Liver (tissue), 9 donors: ENCODE results near the gene MYO9A. TPM values are rescaled to one million over a fixed set of nuclear protein-coding genes. Genes with fewer than 3 reads are reported as not detected.

Experiments used
- DNase-seq: peaks from one replicate; pipeline ENCODE4 v3.0.0-alpha.2; 2017; ENCODE audit warnings: low spot score
- H3K27ac ChIP-seq, 2 donors: one replicate each; pipeline ENCODE4 v1.7.0; 2013; ENCODE audit warnings: inconsistent platforms in 2 of 2, low read length in 2 of 2, control low read depth in 1 of 2, low read depth in 1 of 2, mild to moderate bottlenecking in 1 of 2
- H3K27me3 ChIP-seq, 4 donors: one replicate each; pipeline versions ENCODE4 v1.6.1 to v1.7.0; 2013; ENCODE audit warnings: low read length in 3 of 4, inconsistent platforms in 1 of 4, mild to moderate bottlenecking in 1 of 4, moderate library complexity in 1 of 4; ENCODE audit not compliant: control insufficient read depth in 4 of 4, insufficient read depth in 4 of 4
- H3K36me3 ChIP-seq, 4 donors: one replicate each; pipeline versions ENCODE4 v1.6.1 to v1.7.0; 2013; ENCODE audit warnings: low read length in 3 of 4, mild to moderate bottlenecking in 3 of 4, low read depth in 1 of 4, moderate library complexity in 1 of 4; ENCODE audit not compliant: control insufficient read depth in 4 of 4, insufficient read depth in 3 of 4
- H3K4me1 ChIP-seq, 4 donors: one replicate each; pipeline versions ENCODE4 v1.6.1 to v1.7.0; 2013; ENCODE audit warnings: low read length in 3 of 4, mild to moderate bottlenecking in 3 of 4, moderate library complexity in 1 of 4; ENCODE audit not compliant: control insufficient read depth in 4 of 4, insufficient read depth in 4 of 4
- H3K4me3 ChIP-seq, 3 donors: one replicate each; pipeline versions ENCODE4 v1.6.1 to v1.7.0; 2013; ENCODE audit warnings: low read length in 3 of 3, control low read depth in 1 of 3, low read depth in 1 of 3, mild to moderate bottlenecking in 1 of 3
- H3K9ac ChIP-seq, 2 donors: one replicate each; pipeline ENCODE4 v1.7.0; 2013; ENCODE audit warnings: low read length in 2 of 2, mild to moderate bottlenecking in 2 of 2, moderate library complexity in 2 of 2, control low read depth in 1 of 2, low read depth in 1 of 2
- H3K9me3 ChIP-seq, 4 donors: one replicate each; pipeline versions ENCODE4 v1.6.1 to v1.7.0; 2013; ENCODE audit warnings: low read length in 3 of 4; ENCODE audit not compliant: control insufficient read depth in 4 of 4
- CTCF ChIP-seq: fragments of 150-350 bp; IDR thresholded peaks from 2 replicates; pipeline ENCODE4 v1.5.1; 2017; ENCODE audit warnings: improper control_type of control experiment, low read depth, low read length; ENCODE audit not compliant: missing input control
- EGR1 ChIP-seq, 2 donors: IDR thresholded peaks; 2 replicates each; pipeline ENCODE4 v1.6.1; 2016 to 2018; ENCODE audit warnings: antibody characterized with exemption in 2 of 2, low read depth in 2 of 2
- FOXA1 ChIP-seq: IDR thresholded peaks from 2 replicates; pipeline ENCODE4 v1.6.1; 2016; ENCODE audit warnings: antibody characterized with exemption
- FOXA2 ChIP-seq: IDR thresholded peaks from 2 replicates; pipeline ENCODE4 v1.6.1; 2016; ENCODE audit warnings: antibody characterized with exemption
- GABPA ChIP-seq, 2 donors: IDR thresholded peaks in 1 of 2; conservative IDR thresholded peaks in 1 of 2; 2 replicates each; pipeline ENCODE4 v1.6.1; 2016; ENCODE audit warnings: antibody characterized with exemption in 2 of 2, mild to moderate bottlenecking in 1 of 2, moderate library complexity in 1 of 2
- HNF4A ChIP-seq, 2 donors: conservative IDR thresholded peaks; 2 replicates each; pipeline ENCODE4 v1.6.1; 2016; ENCODE audit warnings: antibody characterized with exemption in 2 of 2, mild to moderate bottlenecking in 2 of 2
- HNF4G ChIP-seq: IDR thresholded peaks from 2 replicates; pipeline ENCODE4 v1.6.1; 2016; ENCODE audit warnings: antibody characterized with exemption
- JUND ChIP-seq, 2 donors: IDR thresholded peaks; 2 replicates each; pipeline ENCODE4 v1.6.1; 2016; ENCODE audit warnings: antibody characterized with exemption in 2 of 2
- NR2F2 ChIP-seq: IDR thresholded peaks from 2 replicates; pipeline ENCODE4 v1.6.1; 2016; ENCODE audit warnings: antibody characterized with exemption
- RAD21 ChIP-seq, 2 donors: IDR thresholded peaks; 2 replicates each; pipeline ENCODE4 v1.6.1; 2016; ENCODE audit warnings: antibody characterized with exemption in 2 of 2, mild to moderate bottlenecking in 2 of 2
- REST ChIP-seq: IDR thresholded peaks from 2 replicates; pipeline ENCODE4 v1.6.1; 2016; ENCODE audit warnings: antibody characterized with exemption, mild to moderate bottlenecking
- RXRA ChIP-seq, 2 donors: IDR thresholded peaks; 2 replicates each; pipeline ENCODE4 v1.6.1; 2017 to 2018; ENCODE audit warnings: antibody characterized with exemption in 2 of 2, mild to moderate bottlenecking in 1 of 2
- SP1 ChIP-seq: IDR thresholded peaks from 2 replicates; pipeline ENCODE4 v1.6.1; 2018; ENCODE audit warnings: antibody characterized with exemption, mild to moderate bottlenecking
- TAF1 ChIP-seq: conservative IDR thresholded peaks from 2 replicates; pipeline ENCODE4 v1.6.1; 2016; ENCODE audit warnings: antibody characterized with exemption, mild to moderate bottlenecking
- YY1 ChIP-seq: IDR thresholded peaks from 2 replicates; pipeline ENCODE4 v1.6.1; 2016; ENCODE audit warnings: antibody characterized with exemption, mild to moderate bottlenecking
- WGBS: extraction: QIAGEN DNeasy Blood & Tissue Kit; methylation state at CpG from one replicate; pipeline ENCODE4 v1.1.7; 2013; 5-methylcytosine and 5-hydroxymethylcytosine counted together
- polyA plus RNA-seq, 2 donors: library from polyadenylated mRNA; stranded (reverse) in 1 of 2; unstranded in 1 of 2; fragments of 200-250 nt in 1 of 2; fragments of >200 nt in 1 of 2; fragmentation: Nextera tagmentation in 1 of 2; extraction: Ambion mirVana in 1 of 2; gene quantifications; one replicate each; pipeline versions ENCODE4 v1.2.1 to v1.2.3, GENCODE V29; 2013 to 2015
- total RNA-seq, 2 donors: library from RNA; depleted of rRNA; stranded (reverse); fragments of >200 nt; gene quantifications; one replicate each; pipeline ENCODE4 v1.2.3, GENCODE V29; 2014
- TF ChIP-seq, protein P1 (sequence below): IDR thresholded peaks from 2 replicates; pipeline ENCODE4 v1.6.1; 2016; ENCODE audit warnings: antibody characterized with exemption
- TF ChIP-seq, protein P2 (sequence below): IDR thresholded peaks from 2 replicates; pipeline ENCODE4 v1.6.1; 2016; ENCODE audit warnings: antibody characterized with exemption
- TF ChIP-seq, protein P3 (sequence below): IDR thresholded peaks from 2 replicates; pipeline ENCODE4 v1.6.1; 2016; ENCODE audit warnings: antibody characterized with exemption
- donor health status: healthy.
- donor health status: healthy.
- donor health status: healthy.
- donor health status: healthy.
- donor health status: healthy.

The MYO9A gene
- total and polyA plus RNA-seq, 4 donors: 1.4 to 14.9 (median 8.4) TPM

DNA sequence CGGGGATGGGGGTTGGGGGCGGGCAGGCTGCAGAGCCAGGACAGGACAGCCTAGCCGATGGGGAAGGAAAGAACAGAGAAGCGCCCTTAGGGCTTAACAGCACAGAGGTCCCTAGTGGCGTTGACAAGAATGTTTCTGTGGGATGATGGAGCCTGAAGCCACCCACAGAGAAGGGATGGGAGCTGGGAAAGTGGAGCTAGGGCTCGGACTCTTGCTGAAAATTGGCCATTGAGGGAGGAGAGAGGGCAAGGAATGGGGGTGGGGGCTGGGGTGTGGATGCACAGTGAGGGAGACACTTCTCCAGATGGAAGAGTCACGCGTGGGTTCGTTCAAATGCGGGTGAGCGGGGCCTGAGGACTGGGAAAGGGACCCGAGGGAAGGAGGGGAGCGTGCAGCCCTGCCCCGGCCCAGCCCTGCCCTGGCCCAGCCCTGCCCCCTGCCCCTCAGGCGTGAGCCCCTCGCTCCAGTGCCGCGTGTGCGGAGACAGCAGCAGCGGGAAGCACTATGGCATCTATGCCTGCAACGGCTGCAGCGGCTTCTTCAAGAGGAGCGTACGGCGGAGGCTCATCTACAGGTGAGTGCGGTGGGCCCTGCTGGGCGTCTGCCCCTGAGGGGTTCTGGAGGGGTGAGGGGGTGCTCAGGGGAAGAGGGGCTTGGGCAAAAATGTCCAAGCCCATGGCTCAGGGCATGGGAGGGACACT lies 306.8 kb downstream of the MYO9A start:
- H3K4me3 ChIP-seq: no peak overlapping the region
- H3K9me3 ChIP-seq: no peaks in the 10 kb centered on the region
- no peaks in the 10 kb centered on the region for H3K36me3 ChIP-seq
- WGBS: 89% methylated on average over 27 of the region's 27 CpGs
- no peak for DNase-seq
- H3K27me3 ChIP-seq: peaks cover 0 to 4% (median 2%) of the 10 kb centered on the region in 4 donors
- H3K27ac ChIP-seq: no peak overlapping the region
- no peak overlapping the region for H3K9ac ChIP-seq
- no peak for TF ChIP-seq FOXA1
- no peak for TF ChIP-seq SP1
- TF ChIP-seq FOXA2: no peak
- TF ChIP-seq TAF1: no peak
- no peak for TF ChIP-seq HNF4A (conservative IDR thresholded peaks at IDR 0.05)
- TF ChIP-seq RXRA (IDR thresholded peaks at IDR 0.05): no peak
- TF ChIP-seq, protein P1, sequence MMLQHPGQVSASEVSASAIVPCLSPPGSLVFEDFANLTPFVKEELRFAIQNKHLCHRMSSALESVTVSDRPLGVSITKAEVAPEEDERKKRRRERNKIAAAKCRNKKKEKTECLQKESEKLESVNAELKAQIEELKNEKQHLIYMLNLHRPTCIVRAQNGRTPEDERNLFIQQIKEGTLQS: no peak
- TF ChIP-seq, protein P2, sequence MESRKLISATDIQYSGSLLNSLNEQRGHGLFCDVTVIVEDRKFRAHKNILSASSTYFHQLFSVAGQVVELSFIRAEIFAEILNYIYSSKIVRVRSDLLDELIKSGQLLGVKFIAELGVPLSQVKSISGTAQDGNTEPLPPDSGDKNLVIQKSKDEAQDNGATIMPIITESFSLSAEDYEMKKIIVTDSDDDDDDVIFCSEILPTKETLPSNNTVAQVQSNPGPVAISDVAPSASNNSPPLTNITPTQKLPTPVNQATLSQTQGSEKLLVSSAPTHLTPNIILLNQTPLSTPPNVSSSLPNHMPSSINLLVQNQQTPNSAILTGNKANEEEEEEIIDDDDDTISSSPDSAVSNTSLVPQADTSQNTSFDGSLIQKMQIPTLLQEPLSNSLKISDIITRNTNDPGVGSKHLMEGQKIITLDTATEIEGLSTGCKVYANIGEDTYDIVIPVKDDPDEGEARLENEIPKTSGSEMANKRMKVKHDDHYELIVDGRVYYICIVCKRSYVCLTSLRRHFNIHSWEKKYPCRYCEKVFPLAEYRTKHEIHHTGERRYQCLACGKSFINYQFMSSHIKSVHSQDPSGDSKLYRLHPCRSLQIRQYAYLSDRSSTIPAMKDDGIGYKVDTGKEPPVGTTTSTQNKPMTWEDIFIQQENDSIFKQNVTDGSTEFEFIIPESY: no peak
- no peak for TF ChIP-seq RAD21 (IDR thresholded peaks at IDR 0.05)
- no peak for TF ChIP-seq HNF4G
- no peak for TF ChIP-seq JUND (IDR thresholded peaks at IDR 0.05)
- no peak for TF ChIP-seq NR2F2
- TF ChIP-seq CTCF: no peak
- TF ChIP-seq, protein P3, sequence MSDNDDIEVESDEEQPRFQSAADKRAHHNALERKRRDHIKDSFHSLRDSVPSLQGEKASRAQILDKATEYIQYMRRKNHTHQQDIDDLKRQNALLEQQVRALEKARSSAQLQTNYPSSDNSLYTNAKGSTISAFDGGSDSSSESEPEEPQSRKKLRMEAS: no peak
- TF ChIP-seq REST: no peak
- TF ChIP-seq GABPA (IDR thresholded peaks at IDR 0.05 in 1 of 2, conservative IDR thresholded peaks at IDR 0.05 in 1 of 2): no peak
- TF ChIP-seq YY1: no peak
- no peak for TF ChIP-seq EGR1 (IDR thresholded peaks at IDR 0.05; ENCODE audit: low read depth in 2 of 2)
- no peaks in the 10 kb centered on the region for H3K4me1 ChIP-seq
